Measurements from ENCODE around the gene ST6GALNAC3. TPM values are rescaled to one million over a fixed set of nuclear protein-coding genes. Genes with fewer than 3 reads are reported as not detected.

Gene ST6GALNAC3
- total RNA-seq, 4 donors from 2014 or later, result 0.79 to 5.3 (median 1.6) TPM

- 61% methylated on average over 1 of the region's 1 CpG for WGBS
- Histone ChIP-seq H3K27me3 (no peaks in the 10 kb centered on the region), H3K4me1 (peaks cover 4% of the 10 kb centered on the region), H3K9me3 (no peaks in the 10 kb centered on the region), H3K27ac (no peak overlapping the region), H3K4me3 (no peak overlapping the region), H3K36me3 (no peaks in the 10 kb centered on the region)
- TF ChIP-seq CTCF (IDR thresholded peaks at IDR 0.05) (no peak), EP300 (IDR thresholded peaks at IDR 0.05) (no peak), POLR2A (IDR thresholded peaks at IDR 0.05) (no peak), POLR2AphosphoS5 (IDR thresholded peaks at IDR 0.05) (no peak)
- DNase-seq (ENCODE audit: low spot score in 2 of 2), result no peak
These were observed 65.7 kb downstream of the ST6GALNAC3 start for GRCh38 chr1:76140227-76140626.

- Histone ChIP-seq H3K27ac (no peak overlapping the region), H3K4me3 (no peak overlapping the region), H3K9me3 (no peaks in the 10 kb centered on the region), H3K27me3 (no peaks in the 10 kb centered on the region), H3K4me1 (peaks cover 4% of the 10 kb centered on the region), H3K36me3 (no peaks in the 10 kb centered on the region)
- no peak for DNase-seq (ENCODE audit: low spot score in 2 of 2)
- TF ChIP-seq POLR2A (IDR thresholded peaks at IDR 0.05) (no peak), CTCF (IDR thresholded peaks at IDR 0.05) (no peak), POLR2AphosphoS5 (IDR thresholded peaks at IDR 0.05) (no peak), EP300 (IDR thresholded peaks at IDR 0.05) (no peak)
- 98% methylated on average over 2 of the region's 2 CpGs for WGBS
These were observed 67.4 kb downstream of the ST6GALNAC3 start for GRCh38 chr1:76141929-76142328.

GRCh38 chr1:76142771-76143540 is 68.4 kb downstream of the ST6GALNAC3 start:
- no peak for DNase-seq (ENCODE audit: low spot score in 2 of 2)
- H3K4me1 ChIP-seq, result no peaks in the 10 kb centered on the region
- H3K4me3 ChIP-seq, result no peak overlapping the region
- 43% methylated on average over 5 of the region's 5 CpGs for WGBS
- TF ChIP-seq EP300 (IDR thresholded peaks at IDR 0.05), result no peak
- TF ChIP-seq POLR2A (IDR thresholded peaks at IDR 0.05), result no peak
- TF ChIP-seq POLR2AphosphoS5 (IDR thresholded peaks at IDR 0.05), result no peak
- TF ChIP-seq CTCF (IDR thresholded peaks at IDR 0.05), result no peak
- H3K27ac ChIP-seq, result no peak overlapping the region
- no peaks in the 10 kb centered on the region for H3K36me3 ChIP-seq
- H3K9me3 ChIP-seq, result no peaks in the 10 kb centered on the region
- H3K27me3 ChIP-seq, result no peaks in the 10 kb centered on the region

- 88% methylated on average over 2 of the region's 2 CpGs for WGBS
- H3K27ac ChIP-seq, result no peak overlapping the region
- no peak for TF ChIP-seq CTCF (IDR thresholded peaks at IDR 0.05)
- no peak for TF ChIP-seq POLR2AphosphoS5 (IDR thresholded peaks at IDR 0.05)
- TF ChIP-seq POLR2A (IDR thresholded peaks at IDR 0.05), result no peak
- no peak for TF ChIP-seq EP300 (IDR thresholded peaks at IDR 0.05)
- no peaks in the 10 kb centered on the region for H3K4me1 ChIP-seq
- DNase-seq (ENCODE audit: low spot score in 2 of 2), result no peak
- H3K9me3 ChIP-seq, result no peaks in the 10 kb centered on the region
- H3K4me3 ChIP-seq, result no peak overlapping the region
- H3K36me3 ChIP-seq, result no peaks in the 10 kb centered on the region
- H3K27me3 ChIP-seq, result no peaks in the 10 kb centered on the region
These were observed 69.7 kb downstream of the ST6GALNAC3 start for GRCh38 chr1:76144247-76144646.

- no peaks in the 10 kb centered on the region for H3K27me3 ChIP-seq
- TF ChIP-seq POLR2AphosphoS5 (IDR thresholded peaks at IDR 0.05) (no peak), CTCF (IDR thresholded peaks at IDR 0.05) (no peak), EP300 (IDR thresholded peaks at IDR 0.05) (no peak), POLR2A (IDR thresholded peaks at IDR 0.05) (no peak)
- H3K27ac ChIP-seq, result no peak overlapping the region
- WGBS, result 72% methylated on average over 6 of the region's 6 CpGs
- DNase-seq (ENCODE audit: low spot score in 2 of 2), result no peak
- H3K9me3 ChIP-seq, result no peaks in the 10 kb centered on the region
- H3K36me3 ChIP-seq, result no peaks in the 10 kb centered on the region
- no peak overlapping the region for H3K4me3 ChIP-seq
- H3K4me1 ChIP-seq, result no peaks in the 10 kb centered on the region
These were observed 70.8 kb downstream of the ST6GALNAC3 start for GRCh38 chr1:76145332-76145731.
